Measurements from ENCODE around the gene DYNLT2B.
A peak's percentile ranks its signal among the peaks of the same experiment; 100 is the strongest.
"Not testable (repeated sequence)": the region's sequence is repeated elsewhere in the genome, so short reads cannot be mapped to it uniquely, and the experiment has no call there.

Gene DYNLT2B

DNA sequence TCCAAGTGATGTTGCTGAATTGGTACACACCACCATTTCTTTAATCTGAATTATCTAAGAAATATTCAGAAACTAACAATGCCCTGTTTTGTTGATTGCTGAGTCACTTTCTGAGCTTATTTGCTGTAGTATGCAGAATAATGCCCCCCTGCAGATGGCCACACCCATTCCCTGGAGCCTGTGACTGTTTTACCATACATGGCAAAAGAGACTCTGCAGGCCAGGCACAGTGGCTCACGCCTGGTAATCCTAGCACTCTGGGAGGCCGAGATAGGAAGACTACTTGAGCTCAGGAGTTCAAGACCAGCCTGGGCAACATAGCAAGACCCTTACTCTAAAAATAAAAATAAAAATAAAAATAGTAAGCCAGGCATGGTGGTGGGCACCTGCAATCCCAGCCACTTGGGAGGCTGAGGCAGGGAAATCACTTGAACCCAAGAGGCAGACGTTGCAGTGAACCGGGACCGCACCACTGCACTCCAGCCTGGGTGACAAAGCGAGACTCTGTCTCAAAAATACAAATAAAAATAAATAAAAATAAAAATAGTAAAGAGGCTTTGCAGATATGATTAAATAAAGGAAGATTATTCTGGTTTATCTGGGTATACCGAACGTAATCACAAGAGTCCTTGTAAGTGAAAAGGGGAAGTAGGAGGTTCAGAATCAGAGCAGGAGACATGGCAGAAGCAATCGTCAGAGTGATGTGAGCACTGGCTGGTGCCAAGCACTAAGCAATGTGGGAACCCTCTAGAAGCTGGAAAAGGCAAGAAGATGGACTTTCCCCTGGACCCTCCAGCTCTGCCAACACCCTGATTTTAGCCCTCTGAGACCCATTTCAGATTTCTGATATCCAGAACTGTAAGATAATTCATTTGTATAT is 49.5 kb downstream of the DYNLT2B start:
- DNase-seq = peak; percentile 47 to 59

DNA sequence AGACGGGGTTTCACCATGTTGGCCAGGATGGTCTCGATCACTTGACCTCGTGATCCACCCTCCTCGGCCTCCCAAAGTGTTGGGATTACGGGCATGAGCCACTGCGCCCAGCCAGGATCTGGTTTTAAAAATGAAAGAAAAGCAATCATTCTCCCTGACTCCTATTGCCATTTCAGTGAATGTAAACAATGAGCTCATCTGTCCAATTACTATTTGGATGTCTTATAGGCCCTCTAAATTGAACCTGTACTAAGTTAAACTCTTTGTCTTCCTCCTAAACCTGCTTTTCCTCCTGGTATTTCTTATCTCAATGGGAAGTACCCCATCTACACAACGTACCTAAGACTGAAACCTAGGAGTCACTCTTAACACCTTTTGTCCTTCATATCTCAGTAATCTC is 54.2 kb downstream of the DYNLT2B start:
- no peak for DNase-seq

DNA sequence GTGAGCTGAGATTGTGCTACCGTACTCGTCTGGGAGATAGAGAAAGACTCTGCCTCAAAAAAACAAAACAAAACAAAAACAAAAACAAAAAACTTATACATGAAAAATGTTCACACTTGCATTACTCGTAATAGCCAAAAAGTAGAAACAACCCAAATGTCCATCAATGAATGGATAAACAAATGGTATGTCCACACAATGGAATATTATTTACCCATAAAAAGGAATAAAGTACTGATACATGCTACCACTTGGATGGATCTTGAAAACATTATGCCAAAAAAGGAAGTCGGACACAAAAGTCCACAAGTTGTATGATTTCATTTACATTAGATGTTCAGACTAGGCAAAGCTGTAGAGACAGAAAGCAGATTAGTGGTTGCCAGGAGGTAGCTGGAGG is 57.3 kb downstream of the DYNLT2B start:
- DNase-seq = no peak

DNA sequence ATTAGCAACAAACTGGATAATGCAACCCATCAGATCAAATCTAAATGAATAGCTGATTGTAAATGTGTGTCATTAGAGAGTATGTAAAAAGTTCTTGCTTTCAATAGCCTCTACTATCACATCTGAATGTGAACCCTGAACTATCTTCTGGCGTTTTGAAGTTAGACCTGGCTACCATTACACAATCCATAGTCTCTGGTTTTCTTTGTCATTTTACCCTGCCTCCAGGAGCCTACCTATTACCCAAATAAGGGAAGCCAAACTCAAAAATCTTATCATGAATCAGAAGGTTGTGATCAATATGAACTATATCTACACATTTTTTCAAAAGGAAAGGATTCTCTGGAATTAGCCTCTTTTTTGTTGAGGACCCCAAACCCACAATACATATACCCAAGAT is 62.3 kb downstream of the DYNLT2B start:
- no peak for DNase-seq

DNA sequence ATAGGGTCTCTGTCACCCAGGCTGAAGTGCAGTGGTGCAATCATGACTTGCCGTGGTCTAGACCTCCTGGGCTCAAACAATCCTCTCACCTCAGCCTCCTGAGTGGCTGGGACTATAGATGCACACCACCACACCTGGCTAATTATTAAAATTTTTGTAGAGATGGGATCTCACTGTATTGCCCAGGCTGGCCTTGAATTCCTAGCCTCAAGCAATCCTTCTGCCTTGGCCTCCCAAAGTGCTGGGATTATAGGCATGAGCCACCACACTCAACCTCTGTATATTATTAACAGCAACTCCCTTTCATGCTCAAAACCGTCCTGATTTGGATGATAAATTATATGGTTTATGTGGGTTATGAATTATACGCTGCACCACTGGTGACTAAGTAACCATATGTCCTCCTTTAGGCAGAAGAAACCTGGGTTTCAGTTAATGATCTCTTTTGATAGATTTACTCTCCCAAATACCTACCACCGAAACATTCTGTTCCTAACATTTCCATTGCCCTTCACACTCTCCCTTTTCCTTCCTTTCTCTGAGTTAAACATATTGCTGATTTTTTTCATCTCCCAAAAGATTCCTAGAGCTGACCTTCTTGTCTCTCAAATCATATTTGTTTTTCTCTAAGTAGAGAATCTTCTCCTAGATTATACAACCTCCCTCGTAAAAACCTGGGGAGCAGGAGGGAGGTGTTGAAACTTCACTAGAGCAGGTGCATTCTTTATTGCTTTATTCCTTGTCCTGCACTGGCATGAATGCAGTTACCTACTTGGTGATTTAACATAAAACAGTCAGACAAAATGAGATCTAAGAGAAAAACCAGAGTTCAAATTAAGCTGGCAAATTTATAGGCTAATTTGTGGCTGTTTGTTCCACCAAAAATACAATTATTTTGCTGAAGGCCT is 63.4 kb downstream of the DYNLT2B start:
- DNase-seq = no peak

DNA sequence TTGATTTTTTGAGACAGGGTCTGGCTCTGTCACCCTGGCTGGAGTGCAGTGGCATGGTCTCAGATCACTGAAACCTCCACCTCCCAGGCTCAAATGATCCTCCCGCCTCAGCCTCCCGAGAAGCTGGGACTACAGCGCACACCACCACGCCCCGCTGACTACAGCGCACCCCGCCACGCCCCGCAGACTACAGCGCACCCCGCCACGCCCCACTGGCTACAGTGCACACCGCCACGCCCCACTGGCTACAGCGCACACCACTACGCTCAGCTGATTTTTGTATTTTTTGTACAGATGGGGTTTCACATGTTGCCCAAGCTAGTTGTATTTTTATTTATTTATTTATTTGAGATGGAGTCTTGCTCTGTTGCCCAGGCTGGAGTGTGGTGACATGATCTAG is 66.1 kb downstream of the DYNLT2B start:
- DNase-seq = no peak

DNA sequence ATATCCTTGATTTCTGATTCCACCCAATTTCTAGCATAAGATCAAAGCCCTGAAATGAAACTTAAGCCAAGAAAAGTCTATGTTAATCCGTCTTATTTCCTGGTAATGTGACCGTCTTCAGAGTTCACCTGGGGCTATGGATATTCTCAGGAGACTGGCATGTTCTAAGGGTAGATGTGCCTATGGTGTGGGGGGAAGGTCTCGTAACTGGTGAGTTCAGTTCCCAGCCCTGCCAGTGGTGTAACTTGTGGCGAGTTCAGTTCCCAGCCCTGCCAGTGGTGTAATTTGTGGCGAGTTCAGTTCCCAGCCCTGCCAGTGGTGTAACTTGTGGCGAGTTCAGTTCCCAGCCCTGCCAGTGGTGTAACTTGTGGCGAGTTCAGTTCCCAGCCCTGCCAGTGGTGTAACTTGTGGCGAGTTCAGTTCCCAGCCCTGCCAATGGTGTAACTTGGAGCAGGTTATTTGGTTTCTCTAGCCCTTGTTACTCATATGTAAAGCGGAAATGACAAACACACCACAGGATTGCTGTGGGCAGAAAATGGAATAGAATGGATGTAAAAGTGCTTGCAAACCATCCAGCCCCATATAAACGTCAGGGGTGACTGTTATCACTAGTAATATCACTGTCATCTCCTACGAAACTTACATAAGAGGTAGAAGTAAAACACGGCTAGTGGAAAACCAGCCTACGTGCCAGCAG is 71.3 kb downstream of the DYNLT2B start:
- DNase-seq = peak in 1 of 2 donors; percentile 65

DNA sequence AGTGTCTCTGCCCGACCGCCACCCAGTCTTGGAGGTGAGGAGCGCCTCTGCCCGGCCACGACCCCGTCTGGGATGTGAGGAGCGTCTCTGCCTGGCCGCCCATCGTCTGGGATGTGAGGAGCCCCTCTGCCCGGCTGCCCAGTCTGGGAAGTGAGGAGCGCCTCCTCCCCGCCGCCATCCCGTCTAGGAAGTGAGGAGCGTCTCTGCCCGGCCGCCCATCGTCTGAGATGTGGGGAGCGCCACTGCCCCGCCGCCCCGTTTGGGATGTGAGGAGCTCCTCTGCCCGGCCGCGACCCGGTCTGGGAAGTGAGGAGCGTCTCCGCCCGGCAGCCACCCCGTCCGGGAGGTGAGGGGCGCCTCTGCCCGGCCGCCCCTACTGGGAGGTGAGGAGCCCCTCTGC is 73.9 kb downstream of the DYNLT2B start:
- DNase-seq = not testable (repeated sequence)

DNA sequence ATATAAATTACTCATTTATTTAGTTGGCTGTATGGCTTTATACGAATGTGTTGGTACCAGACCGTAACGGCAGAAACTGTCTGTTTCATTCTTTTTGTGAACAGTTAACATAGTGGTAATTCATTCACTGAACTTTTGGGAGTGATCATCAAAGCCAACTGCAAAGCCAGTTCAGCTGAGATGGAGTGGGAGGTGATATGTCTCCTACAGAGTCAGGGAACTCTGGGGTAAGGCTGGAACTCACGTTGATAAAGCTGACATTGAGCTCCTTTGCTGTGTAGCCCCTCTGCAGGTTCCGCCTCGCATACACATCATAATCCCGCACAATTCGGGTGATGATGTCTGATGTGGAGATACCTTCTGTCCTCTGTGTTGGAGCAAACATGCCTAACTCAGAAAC is 76.3 kb downstream of the DYNLT2B start:
- no peak for DNase-seq

All from inflammatory macrophage treated with lipopolysaccharide for 1 hour (primary cell).